ENCODE measurements around the gene TOP1. TPM values are rescaled to one million over a fixed set of nuclear protein-coding genes. Genes with fewer than 3 reads are reported as not detected.
"Not testable (repeated sequence)": the region's sequence is repeated elsewhere in the genome, so short reads cannot be mapped to it uniquely, and the experiment has no call there.

Gene TOP1
- total RNA-seq, 1 donor from 2014 or later = 26.5 TPM

DNA sequence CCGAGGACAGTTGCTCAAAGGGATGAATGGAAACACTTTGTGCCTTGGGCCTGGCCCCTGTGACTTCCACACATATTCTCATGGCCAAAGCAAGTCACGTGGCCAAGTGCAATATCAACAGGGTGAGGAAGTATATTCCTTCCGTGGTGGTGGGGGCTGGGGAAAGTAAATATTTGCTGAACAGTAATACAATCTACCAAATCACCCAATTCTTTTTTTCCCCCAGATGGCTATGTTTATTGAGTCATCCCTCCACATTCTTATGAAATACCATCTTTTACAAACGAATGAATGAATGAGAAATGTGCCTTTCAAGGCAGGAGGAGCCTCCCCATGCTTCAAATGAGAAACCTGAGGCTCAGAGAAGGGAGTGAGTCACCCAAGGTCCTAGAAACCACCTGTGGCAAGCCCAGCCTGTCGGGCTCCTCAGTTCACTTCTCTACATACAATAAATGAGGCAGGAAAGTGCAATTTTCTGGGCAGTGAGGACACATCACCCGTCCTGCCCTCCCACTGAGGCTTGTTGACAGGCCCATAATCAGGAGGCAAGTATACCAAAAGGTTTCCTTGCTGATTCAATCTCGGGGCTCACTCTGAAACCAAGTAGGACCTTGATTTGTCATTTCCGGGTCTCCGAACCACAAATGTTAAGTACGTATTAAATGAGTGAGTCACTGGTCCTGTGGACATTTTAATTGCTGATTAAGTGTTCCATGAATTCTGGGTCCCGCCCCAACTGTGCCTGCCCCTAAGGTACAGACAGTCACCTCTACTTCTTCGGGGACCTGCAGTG is 25.3 kb upstream of the TOP1 start:
- FAIRE-seq (no peak), DNase-seq (ENCODE audit: low spot score in 2 of 2) (no peak)

GRCh38 chr20:41003936-41004294 is 24.7 kb upstream of the TOP1 start:
- FAIRE-seq; DNase-seq (ENCODE audit: low spot score in 2 of 2): not testable (repeated sequence)

- no peak for DNase-seq (ENCODE audit: low spot score in 2 of 2)
These were observed 23.9 kb upstream of the TOP1 start for GRCh38 chr20:41004531-41005360.

DNA sequence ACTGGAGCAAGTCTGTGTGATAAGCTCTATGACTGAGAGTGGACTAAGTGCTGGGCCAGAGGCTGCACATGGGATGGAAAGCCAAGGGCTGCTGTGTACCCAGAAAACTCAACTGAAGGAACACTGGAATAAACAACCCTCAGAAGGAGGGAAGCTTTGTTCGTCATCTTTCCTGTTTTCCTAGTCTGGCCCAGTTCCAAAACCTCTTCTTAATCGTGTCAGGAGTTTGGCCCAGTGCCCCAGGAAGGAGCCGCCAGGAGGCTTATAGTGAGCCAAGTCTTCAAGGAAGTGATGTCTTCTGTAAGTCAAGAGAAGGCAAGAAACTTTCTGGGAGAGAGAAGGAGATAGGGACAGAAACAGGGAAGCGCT is 23.3 kb upstream of the TOP1 start:
- no peak for FAIRE-seq

More at GRCh38 chr20:41004531-41005360, 23.9 kb upstream of the TOP1 start:
- FAIRE-seq = no peak

DNA sequence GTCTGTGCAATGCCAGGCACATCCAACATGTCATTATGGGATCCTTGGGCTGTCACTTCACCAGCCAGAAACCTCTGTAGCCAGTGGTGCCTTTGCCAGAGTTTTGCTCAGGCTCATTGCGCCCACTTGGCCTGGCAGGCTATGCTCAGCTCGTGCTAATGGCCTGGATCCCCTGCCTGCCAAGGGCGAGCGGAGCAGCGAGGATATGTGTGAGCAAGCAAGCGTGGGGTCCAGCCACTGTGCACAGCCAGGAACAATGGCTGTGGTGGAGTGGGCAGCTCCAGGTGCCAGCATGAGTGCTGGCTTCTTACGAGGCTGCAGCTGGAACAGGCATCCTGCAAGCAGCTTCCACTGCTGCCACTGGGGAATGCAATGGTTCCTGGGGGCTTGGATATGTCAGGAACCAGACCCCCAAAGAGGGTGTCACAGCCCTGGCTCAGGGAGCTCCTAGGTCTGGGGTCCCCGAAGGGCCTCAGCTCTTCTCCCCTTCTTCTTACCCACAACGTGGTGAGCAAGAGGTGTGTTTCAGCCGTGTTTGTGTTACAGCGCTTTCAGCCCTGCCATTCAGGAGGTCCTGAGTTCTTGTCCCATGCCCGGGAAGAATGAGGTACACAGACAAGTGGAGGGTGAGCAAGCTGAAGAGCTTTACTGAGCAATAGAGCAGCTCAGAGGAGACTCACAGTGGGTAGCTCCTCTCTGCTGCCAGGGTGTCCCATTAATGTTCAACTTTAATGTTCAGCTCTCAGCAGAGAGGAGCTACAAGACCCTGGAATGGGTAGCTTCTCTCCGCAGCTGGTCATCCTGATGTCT is 22.3 kb upstream of the TOP1 start:
- FAIRE-seq = no peak
- no peak for DNase-seq (ENCODE audit: low spot score in 2 of 2)

More for the DNA sequence above, 23.3 kb upstream of the TOP1 start:
- DNase-seq (ENCODE audit: low spot score in 2 of 2) = peak in 1 of 2 donors; percentile 41

- FAIRE-seq (no peak), DNase-seq (ENCODE audit: low spot score in 2 of 2) (no peak)
These were observed 21.6 kb upstream of the TOP1 start for GRCh38 chr20:41006936-41007474.

GRCh38 chr20:41007481-41007880 is 21.1 kb upstream of the TOP1 start:
- no peak for FAIRE-seq

DNA sequence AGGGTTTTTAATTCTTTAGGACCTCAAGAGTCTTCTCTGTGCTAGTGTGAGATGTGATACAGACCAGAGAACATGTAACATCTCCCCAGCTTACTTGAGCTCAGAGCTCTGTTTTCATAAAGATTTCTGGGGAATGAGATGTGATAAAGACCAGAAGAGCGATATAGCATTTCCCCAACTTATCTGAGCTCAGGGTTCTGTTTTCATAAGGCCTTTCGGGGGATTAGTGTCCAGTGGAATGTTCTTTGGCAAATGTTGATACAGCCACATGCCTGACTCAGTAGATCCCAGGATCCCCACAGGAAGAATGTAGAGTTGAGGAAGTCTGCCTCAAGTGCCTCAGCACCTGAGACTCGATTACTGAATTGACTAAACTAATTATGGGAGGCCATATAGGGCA is 18.7 kb upstream of the TOP1 start:
- FAIRE-seq (no peak), DNase-seq (ENCODE audit: low spot score in 2 of 2) (no peak)

More at GRCh38 chr20:41007481-41007880, 21.1 kb upstream of the TOP1 start:
- no peak for DNase-seq (ENCODE audit: low spot score in 2 of 2)

GRCh38 chr20:41011551-41012067 is 17.0 kb upstream of the TOP1 start:
- FAIRE-seq (no peak), DNase-seq (ENCODE audit: low spot score in 2 of 2) (no peak)

- DNase-seq (ENCODE audit: low spot score in 2 of 2) = no peak
- FAIRE-seq = no peak
These were observed 14.0 kb upstream of the TOP1 start for GRCh38 chr20:41014561-41015088.

DNA sequence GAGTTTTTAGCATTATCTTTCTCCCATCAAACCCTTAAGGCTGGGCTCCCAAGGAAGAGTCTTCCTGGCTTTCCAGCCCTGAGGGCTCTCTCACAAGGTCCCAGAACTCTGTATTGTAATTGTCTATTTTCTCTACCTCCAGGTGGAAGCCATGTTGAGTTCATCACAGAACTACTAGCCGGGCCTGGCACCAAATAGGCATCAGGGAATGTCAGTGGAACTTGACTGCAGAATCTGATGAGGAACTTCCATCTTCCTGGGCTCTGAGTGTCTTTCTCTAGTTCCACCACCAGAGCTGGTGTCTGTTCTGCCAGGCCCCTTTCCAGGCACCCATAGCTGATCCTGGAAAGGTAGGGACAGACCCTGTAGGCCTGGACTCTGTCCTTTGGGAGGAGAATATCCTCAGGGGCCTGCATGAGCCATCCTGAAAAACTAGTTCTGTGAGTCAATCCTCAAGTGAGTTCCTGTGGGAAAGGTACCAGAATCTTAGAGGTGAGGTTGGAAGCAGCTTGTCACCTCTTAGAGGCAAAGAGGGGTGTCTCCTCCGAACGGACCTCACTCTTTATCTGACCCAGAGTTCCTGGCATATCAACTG is 11.1 kb upstream of the TOP1 start:
- DNase-seq (ENCODE audit: low spot score in 2 of 2) = no peak
- FAIRE-seq = no peak

DNA sequence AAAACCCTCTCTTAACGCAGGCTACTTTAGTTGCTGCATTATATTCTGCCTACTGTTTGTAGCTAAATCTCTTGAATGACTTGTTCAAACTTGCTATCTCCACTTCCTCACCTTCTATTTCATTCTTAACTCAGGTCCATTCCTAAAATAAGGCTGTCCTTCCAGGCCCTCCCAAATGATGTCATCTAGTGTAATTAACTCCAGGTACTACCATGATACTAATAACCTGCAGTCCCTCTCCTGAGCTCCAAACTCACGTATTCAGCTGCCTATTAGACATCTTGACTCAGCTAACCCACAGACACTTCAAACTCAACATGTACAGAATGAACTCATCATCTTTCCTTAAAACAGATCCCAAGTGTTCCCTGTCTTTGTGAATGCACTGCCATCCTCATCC is 10.5 kb upstream of the TOP1 start:
- DNase-seq (ENCODE audit: low spot score in 2 of 2) (no peak), FAIRE-seq (no peak)

DNA sequence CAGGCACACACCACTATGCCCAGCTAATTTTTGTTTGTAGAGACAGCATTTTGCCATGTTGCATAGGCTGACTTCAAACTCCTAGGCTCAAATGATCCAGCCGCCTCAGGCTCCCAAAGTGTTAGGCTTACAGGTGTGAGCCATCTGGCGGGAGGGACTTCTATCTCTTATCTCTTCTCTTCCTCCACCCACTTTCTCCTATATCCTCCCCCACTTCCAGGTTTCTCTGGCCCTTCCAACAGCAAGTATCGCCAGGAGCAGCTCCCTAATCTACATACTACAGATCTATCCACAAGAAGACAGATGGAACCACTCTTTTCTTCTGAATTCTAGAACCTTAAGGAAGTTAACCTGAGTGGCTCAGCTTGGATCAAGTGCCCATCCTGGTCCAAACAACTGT is 5.1 kb upstream of the TOP1 start:
- no peak for DNase-seq (ENCODE audit: low spot score in 2 of 2)
- no peak for FAIRE-seq

DNA sequence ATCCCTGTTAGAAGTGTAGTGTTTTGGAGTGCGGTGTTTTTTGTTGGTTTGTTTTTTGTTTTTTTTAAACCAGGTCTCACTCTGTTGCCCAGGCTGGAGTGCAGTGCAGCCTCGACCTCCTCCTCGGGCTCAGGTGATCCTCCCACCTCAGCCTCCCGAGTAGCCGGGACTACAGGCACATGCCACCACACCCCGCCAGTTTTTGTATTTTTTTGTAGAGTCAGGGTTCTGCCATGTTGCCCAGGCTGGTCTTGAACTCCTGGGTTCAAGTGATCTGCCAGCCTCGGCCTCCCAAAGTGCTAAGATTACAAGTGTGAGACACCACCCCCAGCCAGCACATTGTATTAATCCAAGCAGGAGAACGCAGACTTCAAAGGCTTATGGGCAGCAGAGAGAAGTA is 1.3 kb upstream of the TOP1 start:
- no peak for FAIRE-seq

DNA sequence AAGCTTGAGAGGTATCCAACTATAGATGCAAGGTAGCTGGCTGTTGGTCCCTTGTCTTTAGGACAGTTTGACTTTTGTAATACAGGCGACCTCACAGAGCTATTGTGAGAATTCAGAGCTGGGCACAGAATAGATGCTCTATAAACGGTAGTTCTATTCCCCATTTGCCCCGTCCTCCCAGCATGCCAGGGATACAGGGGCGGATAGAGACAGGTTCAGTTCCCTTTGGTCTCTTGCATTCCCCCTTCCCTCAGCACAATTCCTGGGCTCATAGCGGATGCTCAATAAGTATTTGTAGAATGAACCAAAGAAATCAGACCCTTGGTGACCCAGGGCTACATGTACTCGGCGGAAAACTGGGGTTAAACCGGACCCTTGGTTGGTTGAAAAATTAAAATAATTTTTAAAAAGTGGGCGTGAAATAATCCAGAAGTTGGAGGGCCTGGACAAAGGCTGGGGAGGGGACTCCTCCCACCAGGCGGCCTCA is 707 bp upstream of the TOP1 start:
- FAIRE-seq (no peak), DNase-seq (ENCODE audit: low spot score in 2 of 2) (no peak)

More for the DNA sequence above, 1.3 kb upstream of the TOP1 start:
- no peak for DNase-seq (ENCODE audit: low spot score in 2 of 2)

- FAIRE-seq (no peak), DNase-seq (ENCODE audit: low spot score in 2 of 2) (peak; percentile 44 to 48)
These were observed 704 bp downstream of the TOP1 start for GRCh38 chr20:41029150-41029901.

DNA sequence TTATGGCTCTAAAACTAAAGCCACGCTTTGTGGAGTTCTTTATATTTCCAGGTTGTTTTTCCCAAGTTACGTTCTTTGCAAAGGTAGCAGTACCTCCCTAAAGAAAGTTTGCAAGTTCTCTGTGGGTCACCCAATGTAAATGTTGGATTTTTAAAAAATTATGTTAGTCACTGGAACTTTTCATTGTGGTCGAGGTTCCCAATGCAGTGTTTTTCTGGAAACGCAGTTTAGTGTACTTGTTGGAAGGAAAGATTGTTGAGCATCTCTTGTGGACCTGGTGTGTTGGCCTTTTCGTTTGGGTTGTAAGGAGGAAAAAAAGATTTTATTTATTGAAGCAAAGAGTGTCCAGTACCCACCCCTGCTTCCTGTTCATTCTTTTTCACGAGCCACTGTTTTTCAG is 1.4 kb downstream of the TOP1 start:
- no peak for DNase-seq (ENCODE audit: low spot score in 2 of 2)
- no peak for FAIRE-seq

DNA sequence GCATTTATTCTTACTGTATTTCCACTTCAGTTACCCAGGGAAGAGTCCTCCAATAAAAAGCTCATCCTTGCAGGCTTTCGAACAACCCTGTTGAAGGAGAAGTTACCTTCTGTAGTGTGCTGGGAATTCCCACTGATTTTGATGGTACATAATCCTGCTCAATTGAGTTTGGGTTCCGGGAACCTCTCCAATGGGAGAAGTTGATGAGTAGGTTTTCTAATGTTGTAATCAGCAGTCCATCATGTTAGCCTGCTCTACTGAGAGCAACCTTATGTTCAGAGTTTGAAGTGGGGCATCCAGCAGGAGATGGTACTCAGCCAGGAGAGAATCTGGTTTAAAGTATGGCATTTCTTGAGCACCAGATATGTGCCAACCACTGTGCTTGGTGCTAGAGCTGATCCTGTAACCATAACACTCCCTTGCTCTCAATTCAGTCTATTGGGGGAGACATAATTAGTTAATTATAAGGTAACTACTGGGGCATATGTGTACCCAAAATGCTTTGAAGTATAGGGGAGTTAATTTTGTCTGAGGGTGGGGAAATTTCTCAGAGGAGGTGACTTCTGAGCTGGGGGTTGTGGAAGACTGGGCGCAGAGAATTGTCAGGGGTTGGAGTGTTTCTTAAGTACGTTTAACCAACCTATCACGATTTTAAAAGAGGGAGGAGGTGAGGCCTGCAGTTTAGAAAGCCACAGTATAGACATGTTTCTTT is 2.1 kb downstream of the TOP1 start:
- FAIRE-seq (no peak), DNase-seq (ENCODE audit: low spot score in 2 of 2) (no peak)

All from frontal cortex (tissue), 4 donors.